Neutrophil (primary cell): Measurements from ENCODE around the gene TMEM114.

ENCODE experiments used
- H3K27ac ChIP-seq: fragments of 200-600 bp; sonication (generic); 2 replicates; pipeline ENCODE4 v1.5.1; 2016; ENCODE audit warnings: mild to moderate bottlenecking, moderate library complexity
- H3K27me3 ChIP-seq: fragments of 200-600 bp; sonication (generic); 2 replicates; pipeline ENCODE4 v1.6.0; 2016; ENCODE audit warnings: mild to moderate bottlenecking
- H3K36me3 ChIP-seq: fragments of 200-600 bp; sonication (generic); 2 replicates; pipeline ENCODE4 v1.5.1; 2017
- H3K4me1 ChIP-seq, 2 experiments: fragments of 200-600 bp in 1 of 2; sonication (generic) in 1 of 2; 1 replicate in 1 of 2; 2 replicates in 1 of 2; pipeline versions ENCODE4 v1.5.1 to v1.6.1; 2013 to 2016; ENCODE audit warnings: low read depth in 1 of 2, low read length in 1 of 2, mild to moderate bottlenecking in 1 of 2, moderate library complexity in 1 of 2; ENCODE audit not compliant: control insufficient read depth in 1 of 2, insufficient read depth in 1 of 2
- H3K4me3 ChIP-seq, 2 experiments: fragments of 200-600 bp in 1 of 2; sonication (generic) in 1 of 2; 1 replicate in 1 of 2; 2 replicates in 1 of 2; pipeline ENCODE4 v1.5.1; 2013 to 2016; ENCODE audit warnings: low read depth in 1 of 2, low read length in 1 of 2, mild to moderate bottlenecking in 1 of 2, moderate library complexity in 1 of 2
- H3K9me3 ChIP-seq: fragments of 200-600 bp; sonication (generic); 2 replicates; pipeline ENCODE4 v1.5.1; 2016
- TF ChIP-seq, protein P1 (sequence below): fragments of 200-600 bp; sonication (generic); IDR thresholded peaks from 2 replicates; pipeline ENCODE4 v1.5.1; 2016; ENCODE audit warnings: antibody characterized with exemption

The TMEM114 gene

DNA sequence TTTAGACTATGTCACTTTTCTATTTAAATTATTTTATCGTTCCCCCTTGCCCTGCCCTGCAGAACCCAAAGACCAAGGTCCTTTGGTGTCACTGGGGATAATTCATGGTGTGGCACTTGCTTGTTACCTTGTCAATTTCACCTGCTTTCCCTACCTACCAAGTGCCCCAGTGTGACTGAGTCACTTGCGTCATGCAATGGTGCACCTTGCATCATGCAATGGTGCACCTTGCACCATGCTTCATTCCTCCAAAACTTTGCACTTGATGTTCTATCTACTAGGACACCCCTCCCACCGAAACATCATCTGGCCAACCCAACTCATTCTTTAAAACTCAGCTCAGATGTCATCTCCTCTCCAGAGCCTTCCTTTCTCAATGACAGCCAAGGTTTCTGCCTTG, 47.1 kb downstream of the TMEM114 start:
- Histone ChIP-seq H3K36me3 (no peaks in the 10 kb centered on the region), H3K4me1 (no peaks in the 10 kb centered on the region), H3K4me3 (no peak overlapping the region), H3K27ac (no peak overlapping the region), H3K27me3 (peaks cover 27% of the 10 kb centered on the region), H3K9me3 (no peaks in the 10 kb centered on the region)
- TF ChIP-seq, protein P1, sequence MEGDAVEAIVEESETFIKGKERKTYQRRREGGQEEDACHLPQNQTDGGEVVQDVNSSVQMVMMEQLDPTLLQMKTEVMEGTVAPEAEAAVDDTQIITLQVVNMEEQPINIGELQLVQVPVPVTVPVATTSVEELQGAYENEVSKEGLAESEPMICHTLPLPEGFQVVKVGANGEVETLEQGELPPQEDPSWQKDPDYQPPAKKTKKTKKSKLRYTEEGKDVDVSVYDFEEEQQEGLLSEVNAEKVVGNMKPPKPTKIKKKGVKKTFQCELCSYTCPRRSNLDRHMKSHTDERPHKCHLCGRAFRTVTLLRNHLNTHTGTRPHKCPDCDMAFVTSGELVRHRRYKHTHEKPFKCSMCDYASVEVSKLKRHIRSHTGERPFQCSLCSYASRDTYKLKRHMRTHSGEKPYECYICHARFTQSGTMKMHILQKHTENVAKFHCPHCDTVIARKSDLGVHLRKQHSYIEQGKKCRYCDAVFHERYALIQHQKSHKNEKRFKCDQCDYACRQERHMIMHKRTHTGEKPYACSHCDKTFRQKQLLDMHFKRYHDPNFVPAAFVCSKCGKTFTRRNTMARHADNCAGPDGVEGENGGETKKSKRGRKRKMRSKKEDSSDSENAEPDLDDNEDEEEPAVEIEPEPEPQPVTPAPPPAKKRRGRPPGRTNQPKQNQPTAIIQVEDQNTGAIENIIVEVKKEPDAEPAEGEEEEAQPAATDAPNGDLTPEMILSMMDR = no peak

DNA sequence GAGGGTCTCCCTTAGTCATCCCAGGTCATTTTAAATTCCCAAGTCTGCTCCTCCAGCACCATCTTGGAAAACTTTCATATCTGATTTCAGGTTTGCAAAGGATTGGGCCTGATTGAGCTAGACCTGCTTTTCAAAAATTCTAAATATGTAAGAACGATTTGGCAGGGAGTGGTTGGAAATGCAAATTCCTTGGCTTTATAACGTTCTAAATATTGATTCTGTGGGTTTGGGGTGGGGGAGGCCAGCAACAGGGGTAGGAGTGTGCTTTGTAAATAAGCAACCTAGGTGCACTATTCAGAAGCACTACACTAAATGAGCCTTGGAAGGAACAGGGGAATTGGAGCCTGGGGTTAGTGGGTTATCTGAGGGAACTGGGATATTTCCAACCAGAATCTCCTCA, 47.9 kb downstream of the TMEM114 start:
- Histone ChIP-seq H3K36me3 (no peaks in the 10 kb centered on the region), H3K9me3 (no peaks in the 10 kb centered on the region), H3K4me1 (no peaks in the 10 kb centered on the region), H3K27me3 (peaks cover 27% of the 10 kb centered on the region), H3K27ac (no peak overlapping the region), H3K4me3 (no peak overlapping the region)
- TF ChIP-seq, protein P1 = no peak

DNA sequence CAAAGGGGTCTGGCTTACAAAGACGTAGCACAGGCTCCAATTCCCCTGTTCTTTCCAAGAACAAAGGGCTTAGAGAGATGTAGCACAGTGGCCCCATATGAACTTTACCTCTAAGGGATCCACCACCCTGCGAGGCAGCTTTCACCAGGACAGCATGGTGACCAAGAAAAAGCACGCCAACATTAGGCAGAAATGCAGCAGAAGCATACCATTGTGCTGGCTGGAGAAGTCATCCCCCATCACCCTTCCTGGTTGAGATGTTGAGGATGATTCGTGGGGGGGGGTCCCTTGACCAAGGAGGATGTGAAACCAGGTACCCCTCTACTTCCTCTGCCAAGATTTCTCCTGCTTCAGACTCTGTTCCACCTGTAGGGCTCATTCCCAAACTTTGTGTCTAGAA, 48.4 kb downstream of the TMEM114 start:
- TF ChIP-seq, protein P1 = no peak
- H3K9me3 ChIP-seq = no peaks in the 10 kb centered on the region
- H3K27ac ChIP-seq = no peak overlapping the region
- no peaks in the 10 kb centered on the region for H3K4me1 ChIP-seq
- peaks cover 27% of the 10 kb centered on the region for H3K27me3 ChIP-seq
- H3K36me3 ChIP-seq = no peaks in the 10 kb centered on the region
- no peak overlapping the region for H3K4me3 ChIP-seq

DNA sequence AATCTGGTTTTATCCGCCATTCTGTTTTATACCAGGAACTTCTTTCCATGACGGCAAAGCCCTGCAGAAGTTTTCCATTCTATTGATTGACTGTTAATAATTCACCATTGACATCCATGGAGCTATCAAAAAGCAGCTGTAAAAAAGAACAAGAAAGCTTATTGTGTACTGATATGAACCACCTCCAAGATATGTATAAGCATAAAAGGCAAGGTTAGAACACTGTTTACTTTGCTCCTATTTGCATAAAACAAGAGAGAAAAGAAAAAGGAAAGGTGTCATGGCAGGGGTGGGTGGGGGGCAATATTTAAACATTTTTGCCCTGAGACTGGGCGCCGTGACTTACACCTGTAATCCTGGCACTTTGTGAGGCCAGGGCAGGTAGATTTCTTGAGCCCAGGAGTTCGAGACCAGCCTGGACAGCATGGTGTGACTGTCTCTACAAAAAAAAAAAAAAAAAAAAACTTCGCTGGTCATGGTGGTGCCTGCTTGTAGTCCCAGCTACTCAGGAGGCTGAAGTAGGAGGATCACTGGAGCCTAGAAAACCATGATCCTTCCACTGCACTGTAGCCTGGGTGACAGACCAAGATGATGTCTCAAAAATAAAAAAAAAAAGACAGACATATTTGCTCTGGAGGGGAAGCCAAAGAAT, 52.5 kb downstream of the TMEM114 start:
- no peaks in the 10 kb centered on the region for H3K9me3 ChIP-seq
- H3K36me3 ChIP-seq = no peaks in the 10 kb centered on the region
- H3K27ac ChIP-seq = no peak overlapping the region
- H3K4me1 ChIP-seq = no peaks in the 10 kb centered on the region
- TF ChIP-seq, protein P1 = no peak
- H3K4me3 ChIP-seq = no peak overlapping the region
- H3K27me3 ChIP-seq = peaks cover 11% of the 10 kb centered on the region

DNA sequence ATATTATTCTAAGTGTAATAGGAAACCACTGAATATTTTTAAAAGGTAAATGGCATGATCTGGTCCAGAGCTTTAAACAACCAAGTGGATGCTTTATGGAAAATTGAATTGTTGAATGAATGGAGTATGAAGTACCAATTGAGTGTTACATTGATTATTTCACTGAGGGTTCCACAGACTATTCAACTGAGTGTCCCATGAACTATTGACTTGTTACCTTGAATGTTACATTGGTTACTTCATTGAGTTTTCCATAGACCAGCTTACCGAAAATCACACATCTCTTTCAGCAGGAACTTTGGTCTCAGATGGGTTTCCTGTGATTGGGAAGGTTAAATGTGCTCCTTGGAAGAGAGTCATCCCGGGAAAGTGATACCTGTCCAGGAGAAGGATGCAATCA, 56.8 kb downstream of the TMEM114 start:
- TF ChIP-seq, protein P1 = no peak
- Histone ChIP-seq H3K27me3 (peaks cover 5% of the 10 kb centered on the region), H3K4me1 (no peaks in the 10 kb centered on the region), H3K27ac (no peak overlapping the region), H3K4me3 (no peak overlapping the region), H3K9me3 (no peaks in the 10 kb centered on the region), H3K36me3 (no peaks in the 10 kb centered on the region)
